Measurements from ENCODE around the gene GIMAP8.

GRCh38 chr7:150431839-150432658 lies 18.4 kb upstream of the GIMAP8 start:
- TF ChIP-seq SIN3A (IDR thresholded peaks at IDR 0.05; ENCODE audit: borderline replicate concordance, low read depth, low read length) (no peak), CHD2 (IDR thresholded peaks at IDR 0.05; ENCODE audit: low read length, partially characterized antibody) (no peak)
- TF ChIP-seq, protein P1, sequence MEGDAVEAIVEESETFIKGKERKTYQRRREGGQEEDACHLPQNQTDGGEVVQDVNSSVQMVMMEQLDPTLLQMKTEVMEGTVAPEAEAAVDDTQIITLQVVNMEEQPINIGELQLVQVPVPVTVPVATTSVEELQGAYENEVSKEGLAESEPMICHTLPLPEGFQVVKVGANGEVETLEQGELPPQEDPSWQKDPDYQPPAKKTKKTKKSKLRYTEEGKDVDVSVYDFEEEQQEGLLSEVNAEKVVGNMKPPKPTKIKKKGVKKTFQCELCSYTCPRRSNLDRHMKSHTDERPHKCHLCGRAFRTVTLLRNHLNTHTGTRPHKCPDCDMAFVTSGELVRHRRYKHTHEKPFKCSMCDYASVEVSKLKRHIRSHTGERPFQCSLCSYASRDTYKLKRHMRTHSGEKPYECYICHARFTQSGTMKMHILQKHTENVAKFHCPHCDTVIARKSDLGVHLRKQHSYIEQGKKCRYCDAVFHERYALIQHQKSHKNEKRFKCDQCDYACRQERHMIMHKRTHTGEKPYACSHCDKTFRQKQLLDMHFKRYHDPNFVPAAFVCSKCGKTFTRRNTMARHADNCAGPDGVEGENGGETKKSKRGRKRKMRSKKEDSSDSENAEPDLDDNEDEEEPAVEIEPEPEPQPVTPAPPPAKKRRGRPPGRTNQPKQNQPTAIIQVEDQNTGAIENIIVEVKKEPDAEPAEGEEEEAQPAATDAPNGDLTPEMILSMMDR (IDR thresholded peaks at IDR 0.05) = no peak
